CD4-positive, alpha-beta T cell treated with Interleukin-21 for 1 hour (primary cell): ENCODE data around the gene FAAP20.

Experiments
- DNase-seq: peaks from one replicate; pipeline ENCODE4 v3.0.0-alpha.2; 2020

Gene FAAP20

GRCh38 chr1:2209400-2210083 is 15.0 kb upstream of the FAAP20 start:
- no peak for DNase-seq

DNA sequence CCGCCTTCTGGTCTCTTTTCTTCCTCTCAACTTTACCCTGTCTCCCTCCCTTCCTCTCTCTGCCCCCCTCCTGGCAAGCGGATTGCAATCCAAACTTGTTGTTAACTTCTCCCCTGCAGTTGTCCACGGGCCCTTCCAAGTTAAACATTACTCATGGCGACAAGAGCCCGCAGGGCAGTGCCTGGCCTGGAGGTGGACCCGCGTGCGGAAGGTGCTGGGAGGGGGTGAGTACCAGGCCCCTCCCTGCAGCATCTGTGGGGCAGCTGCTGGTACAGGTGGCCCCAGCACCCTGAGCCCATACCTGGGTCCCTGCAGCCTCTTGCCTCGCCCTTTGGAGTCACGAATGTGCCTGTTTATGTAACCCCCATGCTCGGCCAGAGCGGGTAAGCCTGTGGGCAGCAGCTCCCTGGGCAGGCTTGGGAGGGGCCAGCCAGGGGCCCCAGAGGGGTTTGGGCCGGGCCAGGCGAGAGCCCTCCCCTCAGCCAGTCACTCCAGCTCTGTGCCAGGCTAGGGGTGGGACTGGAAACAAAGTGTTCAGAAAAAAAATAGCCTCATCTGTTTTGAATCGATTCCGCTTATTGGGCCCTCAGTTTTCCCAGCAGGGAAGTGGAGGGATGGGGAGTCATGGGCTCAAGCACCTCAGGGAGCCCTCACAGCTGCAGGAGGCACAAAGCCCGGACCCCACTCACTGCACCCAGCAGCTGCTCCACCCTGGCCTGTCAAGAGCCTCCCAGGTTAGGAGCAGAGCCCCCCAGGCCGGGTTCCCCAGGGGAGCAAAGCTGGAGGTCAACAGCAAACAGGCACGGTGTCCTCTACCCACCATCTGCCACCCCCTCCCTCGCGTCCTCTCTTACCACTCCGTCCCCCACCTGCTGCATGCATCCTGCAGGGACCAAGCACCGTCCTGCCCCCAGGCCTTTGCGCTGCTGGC is 14.0 kb upstream of the FAAP20 start:
- no peak for DNase-seq

GRCh38 chr1:2206813-2207487 is 12.4 kb upstream of the FAAP20 start:
- DNase-seq = no peak

DNA sequence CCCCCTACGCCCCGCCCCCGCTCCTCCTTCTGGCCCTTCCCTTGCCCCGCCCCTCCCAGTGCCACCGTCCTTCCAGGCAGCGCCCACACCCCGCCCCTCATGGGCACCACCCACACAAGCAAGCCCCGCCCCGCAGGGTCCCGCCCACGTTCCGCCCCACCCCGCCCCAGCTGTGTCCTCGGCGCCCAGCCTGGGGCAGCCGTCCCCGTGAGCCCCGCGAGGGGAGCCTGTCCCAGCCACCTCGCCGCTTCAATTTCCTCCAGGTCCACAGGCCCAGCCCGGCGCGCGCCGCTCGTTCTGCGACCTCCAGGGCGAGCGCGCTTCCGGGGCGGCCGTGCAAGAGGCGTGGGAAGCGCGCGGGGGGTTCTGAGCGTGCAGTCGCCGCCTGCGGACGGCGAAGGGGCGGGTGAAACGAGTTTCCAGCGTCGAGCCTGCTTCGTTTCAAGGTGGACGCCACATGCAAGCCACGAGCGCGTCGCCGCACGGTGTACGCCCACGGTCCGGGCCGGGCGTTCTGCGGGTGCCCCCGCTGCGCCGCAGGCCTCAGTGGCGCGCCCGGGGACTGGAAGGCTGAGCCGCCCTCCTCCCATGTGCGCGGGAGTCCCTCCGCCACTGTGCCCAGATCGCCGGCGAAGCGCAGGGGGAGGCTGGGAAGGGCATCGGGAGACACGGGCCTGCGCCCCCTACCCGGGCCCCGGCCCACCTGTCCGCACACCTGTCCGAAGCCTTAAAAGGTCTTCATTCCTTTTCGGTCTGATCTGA is 10.8 kb upstream of the FAAP20 start:
- DNase-seq = peak; percentile 95

GRCh38 chr1:2204415-2205190 is 10.0 kb upstream of the FAAP20 start:
- DNase-seq = peak; percentile 81

DNA sequence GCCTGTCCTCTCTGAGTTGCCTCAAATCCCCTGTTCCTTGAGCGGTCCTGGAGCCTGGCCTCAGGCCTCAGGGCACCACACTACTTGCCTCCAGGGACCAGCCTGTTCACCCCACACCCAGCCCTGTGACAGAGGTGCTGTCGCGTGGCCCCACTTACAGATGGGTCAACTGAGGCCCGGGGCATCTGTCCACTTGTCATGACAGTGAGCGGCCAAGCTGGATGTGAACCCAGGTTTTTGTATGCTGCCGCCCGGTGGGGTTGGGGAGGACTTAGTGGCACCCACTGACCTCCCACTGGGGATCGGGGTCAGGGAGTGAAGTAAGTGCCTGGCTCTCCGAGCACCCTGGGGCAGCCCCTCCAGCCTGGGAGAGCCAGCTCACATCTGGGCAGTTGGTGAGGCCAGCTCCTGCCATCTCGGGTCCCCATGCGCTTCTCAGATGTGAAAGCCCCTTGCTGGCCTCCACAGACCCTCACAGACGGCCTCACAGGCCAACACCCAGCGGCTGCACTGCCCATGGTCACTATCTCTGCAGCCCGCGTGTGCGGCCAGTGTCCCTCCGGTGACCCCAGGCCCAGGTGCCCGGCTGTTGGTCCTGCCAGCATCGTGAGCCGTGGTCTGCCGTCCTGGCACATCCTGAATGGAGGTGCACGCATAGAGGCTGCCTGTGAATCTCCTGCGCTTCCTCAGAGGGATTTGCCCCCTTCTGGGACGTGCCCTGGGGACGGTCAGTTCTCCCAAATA is 9.3 kb upstream of the FAAP20 start:
- no peak for DNase-seq

GRCh38 chr1:2202843-2203601 is 8.4 kb upstream of the FAAP20 start:
- no peak for DNase-seq

- DNase-seq = no peak
Observed at GRCh38 chr1:2202008-2202575, 7.5 kb upstream of the FAAP20 start.

DNA sequence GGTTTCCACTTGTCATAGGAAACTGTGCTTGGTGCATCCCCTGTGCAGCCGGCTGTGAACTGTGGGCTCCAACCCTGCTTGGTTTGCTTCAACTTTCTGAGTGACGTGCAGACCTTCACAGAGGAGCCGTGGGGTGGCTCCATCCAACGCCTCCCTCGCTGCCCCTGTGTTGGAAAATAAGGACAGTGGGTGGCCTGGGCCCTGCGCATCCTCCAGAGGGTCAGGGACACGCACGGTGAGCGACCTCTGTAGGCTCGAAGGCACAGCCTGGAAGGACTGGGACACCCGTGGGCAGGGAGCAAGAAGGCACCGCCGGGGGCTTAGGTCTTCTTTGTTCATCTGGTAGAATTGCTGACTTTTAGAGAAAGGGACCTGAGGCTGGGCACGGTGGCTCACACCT is 6.5 kb upstream of the FAAP20 start:
- no peak for DNase-seq

DNA sequence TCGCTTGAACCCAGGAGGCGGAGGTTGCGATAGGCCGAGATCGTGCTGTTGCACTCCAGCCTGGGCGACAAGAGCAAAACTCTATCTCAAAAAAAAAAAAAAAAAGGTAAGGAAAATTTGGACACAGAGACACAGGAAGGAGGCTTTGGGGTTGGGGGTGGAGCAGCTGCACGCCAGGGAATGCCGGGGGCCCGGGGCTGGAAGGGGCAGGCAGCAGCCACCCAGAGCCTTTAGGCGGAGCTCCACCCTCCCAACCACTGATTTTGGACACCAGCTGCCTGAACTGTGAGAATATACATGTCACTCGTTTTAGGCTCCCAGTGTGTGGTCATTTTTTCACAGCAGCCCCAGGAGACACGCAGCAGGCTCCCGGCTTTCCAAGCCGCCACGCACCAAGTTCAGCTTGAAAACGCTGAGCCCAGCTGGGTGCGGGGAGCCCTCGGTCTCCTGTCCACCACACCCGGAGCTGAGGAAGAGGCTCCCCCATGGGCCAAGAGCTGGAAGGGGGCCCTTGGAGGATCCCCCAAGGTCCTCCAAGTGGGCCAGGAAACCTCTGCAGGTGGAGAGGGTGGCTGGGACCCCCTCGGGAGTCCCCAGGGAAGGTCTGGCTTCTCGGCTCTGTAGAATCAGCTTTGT is 5.9 kb upstream of the FAAP20 start:
- no peak for DNase-seq

DNA sequence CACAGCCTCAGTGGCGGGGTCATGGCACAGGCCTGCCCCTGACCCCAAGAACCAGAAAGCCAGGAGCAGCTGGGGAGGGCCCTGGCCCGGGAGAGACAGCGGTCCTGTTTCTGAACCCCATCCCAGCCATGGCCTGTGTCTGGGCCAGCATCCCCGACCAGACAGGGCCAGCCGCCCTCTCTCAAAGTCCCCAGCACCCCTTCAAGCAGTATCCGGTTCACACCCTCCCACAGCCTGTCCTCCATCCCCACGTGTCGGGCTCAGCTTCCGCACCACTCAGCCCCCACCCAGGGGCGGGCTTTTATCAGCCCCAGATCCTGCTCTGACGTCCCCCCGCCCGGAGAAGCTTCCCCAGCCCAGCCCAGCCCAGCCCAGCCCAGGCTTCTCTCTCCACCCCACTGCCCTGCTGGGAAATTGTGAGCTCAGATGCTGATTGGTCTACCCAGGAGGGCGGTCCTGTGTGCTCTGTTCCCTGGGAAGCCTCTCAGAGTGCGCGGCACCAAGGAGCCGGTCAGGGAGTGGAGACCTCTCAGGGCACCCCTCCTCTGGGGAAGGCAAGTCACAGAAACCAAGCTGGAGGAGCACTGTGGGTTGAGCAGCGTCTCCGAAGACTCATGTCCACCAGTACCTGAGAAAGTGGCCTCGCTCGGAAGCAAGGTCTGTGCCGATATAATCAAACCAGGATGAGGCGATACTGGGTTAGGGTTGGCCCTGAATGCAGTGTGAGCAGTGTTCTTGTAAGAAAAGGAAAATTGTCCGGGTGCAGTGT is 4.7 kb upstream of the FAAP20 start:
- peak; percentile 93 for DNase-seq

DNA sequence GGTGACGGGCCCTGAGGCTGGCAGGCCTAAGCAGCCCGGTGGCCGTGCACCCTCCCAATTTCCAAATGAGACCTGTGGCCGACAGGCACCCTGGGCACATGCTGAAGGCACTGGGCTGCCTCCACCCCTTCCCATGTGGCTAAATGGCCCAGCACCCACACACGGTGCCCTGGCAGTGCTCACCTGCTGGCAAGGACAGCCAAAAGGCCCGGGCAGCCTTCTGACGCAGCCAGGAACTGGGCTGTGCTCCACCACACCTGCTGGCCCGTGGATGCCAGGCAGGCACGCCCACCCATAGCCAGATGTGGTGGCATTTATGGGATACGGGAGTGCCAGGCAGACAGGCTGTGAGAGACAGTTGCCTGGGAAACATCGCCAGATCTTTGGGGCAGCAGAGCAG is 4.0 kb upstream of the FAAP20 start:
- DNase-seq = peak; percentile 32

GRCh38 chr1:2197707-2198165 is 3.2 kb upstream of the FAAP20 start:
- DNase-seq = no peak

DNA sequence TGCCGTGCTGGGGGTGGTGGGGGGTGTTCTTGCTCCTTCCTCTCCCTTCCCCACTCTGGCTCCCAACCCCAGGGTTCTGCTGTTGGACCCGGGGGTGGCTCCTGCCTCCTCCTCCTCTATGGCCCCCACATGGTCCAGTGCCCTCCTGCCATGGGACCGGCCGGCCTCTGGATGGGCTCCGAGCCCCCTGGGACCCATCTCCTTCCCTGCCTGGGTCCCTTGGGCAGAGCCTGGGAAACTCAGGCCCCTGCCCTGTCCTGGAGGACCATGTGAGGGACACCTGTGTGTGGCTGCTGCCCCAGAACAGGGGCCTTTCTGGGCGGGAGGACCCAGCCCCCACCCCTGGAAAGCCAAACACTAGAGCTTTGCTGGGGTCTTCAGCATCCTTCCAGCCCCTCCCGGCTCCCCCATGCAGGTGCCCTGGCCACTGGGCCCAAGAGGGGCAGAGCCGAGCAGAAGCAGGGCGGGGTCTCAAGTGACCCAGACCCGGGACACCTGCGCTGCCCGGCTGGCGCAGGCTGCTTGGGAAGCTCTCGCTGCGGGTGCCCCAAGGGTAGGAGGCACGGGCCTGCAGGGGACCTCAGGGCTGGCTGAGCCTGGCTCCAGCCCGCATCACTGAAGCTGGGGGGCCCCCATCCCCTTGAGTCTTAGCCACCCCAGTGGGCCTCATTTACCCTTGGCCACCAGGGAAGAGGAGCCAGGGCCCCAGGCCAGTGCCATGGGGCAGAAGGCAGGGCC is 2.5 kb upstream of the FAAP20 start:
- DNase-seq = no peak

GRCh38 chr1:2195785-2196184 is 1.2 kb upstream of the FAAP20 start:
- DNase-seq = no peak

DNA sequence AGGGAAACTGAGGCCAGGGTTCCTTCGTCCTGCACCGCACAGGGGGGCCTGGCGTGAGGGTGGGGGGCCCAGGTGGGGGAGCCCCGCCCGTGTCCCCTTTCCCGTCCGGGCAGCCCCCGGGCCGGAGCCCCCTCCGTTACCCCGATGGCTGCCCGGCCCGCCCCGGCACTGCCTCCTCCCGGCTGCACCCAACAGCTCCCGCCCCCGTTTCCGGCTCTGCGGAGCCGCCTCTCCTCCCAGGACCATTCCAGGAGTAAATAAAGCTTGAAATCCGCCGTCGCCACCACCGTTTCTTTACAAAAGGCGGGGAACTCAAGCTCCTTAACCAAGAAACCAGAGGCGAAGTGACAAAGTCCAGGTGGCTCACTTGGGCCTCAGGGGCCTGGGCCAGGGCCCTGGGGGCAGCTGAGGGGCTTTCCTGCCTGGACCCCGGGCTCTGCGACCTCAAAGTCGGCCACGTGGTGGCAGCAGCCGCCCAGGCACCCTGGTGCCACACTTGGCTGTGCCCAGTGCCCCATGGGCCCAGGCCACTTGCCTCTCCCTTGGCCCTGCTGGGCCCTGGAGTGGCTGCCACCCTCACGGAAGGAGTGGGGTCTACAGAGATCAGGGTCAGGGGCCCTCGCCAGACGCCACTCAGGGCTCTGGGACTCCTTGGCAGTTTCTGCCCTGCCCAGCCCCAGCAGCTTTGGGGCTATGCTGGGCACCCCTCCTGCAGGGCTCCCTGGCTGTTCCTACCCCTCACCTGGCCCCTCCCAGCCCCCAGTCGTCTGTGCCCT is 514 bp upstream of the FAAP20 start:
- DNase-seq = peak; percentile 89
